ENCODE measurements around the gene CREBL2.
"Not testable (repeated sequence)": the region's sequence is repeated elsewhere in the genome, so short reads cannot be mapped to it uniquely, and the experiment has no call there.

The CREBL2 gene

GRCh38 chr12:12611512-12612306 is at the start of gene CREBL2:
Gene CREBL2, plus strand, starts transcription at chr12:12611876. Its CDS starts 297 bp downstream, at chr12:12612173.
- in situ Hi-C loops (cut with MboI; ENCODE audit: low sequenced_read_pairs): no loop called here

GRCh38 chr12:12562016-12562483 is 49.6 kb upstream of the CREBL2 start:
- in situ Hi-C loops (cut with MboI; ENCODE audit: low sequenced_read_pairs): loop anchor here (25.0 kb wide), 1 partner anchor 175 kb away; no protein-coding TSS in a partner anchor

- in situ Hi-C loops (cut with MboI; ENCODE audit: low sequenced_read_pairs): loop anchor here (25.0 kb wide), 1 partner anchor 175 kb away; no protein-coding TSS in a partner anchor
These were observed 49.0 kb upstream of the CREBL2 start, which contains the start of gene DUSP16 for GRCh38 chr12:12562585-12563261. Gene DUSP16, minus strand, starts transcription at chr12:12562863. Its CDS starts 41,765 bp downstream, at chr12:12521098.

- in situ Hi-C loops (cut with MboI; ENCODE audit: low sequenced_read_pairs): loop anchor here (25.0 kb wide), 1 partner anchor 176 kb away; no protein-coding TSS in a partner anchor
These were observed 48.3 kb upstream of the CREBL2 start for GRCh38 chr12:12563290-12563928.

- in situ Hi-C loops (cut with MboI; ENCODE audit: low sequenced_read_pairs): loop anchor here (25.0 kb wide), 1 partner anchor 178 kb away; no protein-coding TSS in a partner anchor
These were observed 46.8 kb upstream of the CREBL2 start for GRCh38 chr12:12564911-12565310.

- in situ Hi-C loops (cut with MboI; ENCODE audit: low sequenced_read_pairs): loop anchor here (25.0 kb wide), 1 partner anchor 179 kb away; no protein-coding TSS in a partner anchor
These were observed 45.7 kb upstream of the CREBL2 start for GRCh38 chr12:12565971-12566370.

GRCh38 chr12:12572659-12573058 is 39.0 kb upstream of the CREBL2 start:
- in situ Hi-C loops (cut with MboI; ENCODE audit: low sequenced_read_pairs): loop anchor here (25.0 kb wide), 1 partner anchor 185 kb away; no protein-coding TSS in a partner anchor

- in situ Hi-C loops (cut with MboI; ENCODE audit: low sequenced_read_pairs): no loop called here
These were observed 33.9 kb upstream of the CREBL2 start for GRCh38 chr12:12577786-12578185.

- in situ Hi-C loops (cut with MboI; ENCODE audit: low sequenced_read_pairs): not testable (repeated sequence)
These were observed 31.0 kb upstream of the CREBL2 start for GRCh38 chr12:12580716-12581115.

- in situ Hi-C loops (cut with MboI; ENCODE audit: low sequenced_read_pairs): no loop called here
These were observed 29.3 kb upstream of the CREBL2 start for GRCh38 chr12:12582193-12582881.

GRCh38 chr12:12582895-12583303 is 28.8 kb upstream of the CREBL2 start:
- in situ Hi-C loops (cut with MboI; ENCODE audit: low sequenced_read_pairs): no loop called here

GRCh38 chr12:12583510-12584178 is 28.0 kb upstream of the CREBL2 start:
- in situ Hi-C loops (cut with MboI; ENCODE audit: low sequenced_read_pairs): no loop called here

- in situ Hi-C loops (cut with MboI; ENCODE audit: low sequenced_read_pairs): no loop called here
These were observed 26.4 kb upstream of the CREBL2 start for GRCh38 chr12:12585115-12585863.

- in situ Hi-C loops (cut with MboI; ENCODE audit: low sequenced_read_pairs): no loop called here
These were observed 24.6 kb upstream of the CREBL2 start for GRCh38 chr12:12586879-12587675.

- in situ Hi-C loops (cut with MboI; ENCODE audit: low sequenced_read_pairs): no loop called here
These were observed 23.8 kb upstream of the CREBL2 start for GRCh38 chr12:12587878-12588277.

GRCh38 chr12:12588436-12588835 is 23.2 kb upstream of the CREBL2 start:
- in situ Hi-C loops (cut with MboI; ENCODE audit: low sequenced_read_pairs): not testable (repeated sequence)

GRCh38 chr12:12590961-12591360 is 20.7 kb upstream of the CREBL2 start:
- in situ Hi-C loops (cut with MboI; ENCODE audit: low sequenced_read_pairs): no loop called here

GRCh38 chr12:12592930-12593329 is 18.7 kb upstream of the CREBL2 start:
- in situ Hi-C loops (cut with MboI; ENCODE audit: low sequenced_read_pairs): no loop called here
